OCI-M2 (cell line): ENCODE data around the gene OR6C1.
"Not testable (repeated sequence)": the region's sequence is repeated elsewhere in the genome, so short reads cannot be mapped to it uniquely, and the experiment has no call there.

Experiments
- DNase-seq: peaks from one replicate; lab custom pipeline; 2025; ENCODE audit not compliant: unreplicated experiment; lab: John Stamatoyannopoulos, UW

Gene OR6C1

GRCh38 chr12:55314043-55314442 lies at the start of gene OR6C1:
Gene OR6C1 (plus strand): TSS chr12:55314343. CDS start chr12:55320600, 6,257 bp downstream.
- no peak for DNase-seq

- DNase-seq: no peak
Observed at GRCh38 chr12:55280991-55281390, 33.2 kb upstream of the OR6C1 start.

GRCh38 chr12:55289999-55290398 lies 24.1 kb upstream of the OR6C1 start:
- no peak for DNase-seq

- DNase-seq: no peak
Observed at GRCh38 chr12:55296469-55296868, 17.7 kb upstream of the OR6C1 start, which contains the start of gene OR6C6. Gene OR6C6 (minus strand): TSS chr12:55296569. CDS start chr12:55295232, 1,337 bp downstream.

- DNase-seq: no peak
Observed at GRCh38 chr12:55320201-55320600, 6.1 kb downstream of the OR6C1 start.

- DNase-seq: not testable (repeated sequence)
Observed at GRCh38 chr12:55325801-55326200, 11.7 kb downstream of the OR6C1 start.

GRCh38 chr12:55330446-55330845 lies 16.3 kb downstream of the OR6C1 start, which contains the start of gene OR6C3:
Gene OR6C3 (plus strand): TSS chr12:55330746. CDS start chr12:55331701, 955 bp downstream.
- DNase-seq: no peak

GRCh38 chr12:55336002-55336401 lies 21.9 kb downstream of the OR6C1 start:
- no peak for DNase-seq

- DNase-seq: not testable (repeated sequence)
Observed at GRCh38 chr12:55355338-55355737, 41.2 kb downstream of the OR6C1 start.

GRCh38 chr12:55362675-55363074 lies 48.5 kb downstream of the OR6C1 start, which contains the start of gene OR6C75:
Gene OR6C75 (plus strand): TSS chr12:55362975. CDS start chr12:55365111, 2,136 bp downstream.
- DNase-seq: no peak

- no peak for DNase-seq
Observed at GRCh38 chr12:55365086-55365485, 50.9 kb downstream of the OR6C1 start.
